Medulla oblongata (tissue), 1 donor: ENCODE data around the gene MLLT1.
A peak's percentile ranks its signal among the peaks of the same experiment; 100 is the strongest.

Experiments used
- DNase-seq: peaks from one replicate; pipeline ENCODE4 v3.0.0-alpha.2; 2015; ENCODE audit errors: extremely low spot score

Gene MLLT1

GRCh38 chr19:6258812-6259311, 20.9 kb downstream of the MLLT1 start:
- DNase-seq, result no peak

GRCh38 chr19:6253954-6254733, 25.6 kb downstream of the MLLT1 start:
- DNase-seq, result no peak

GRCh38 chr19:6252066-6252465, 27.7 kb downstream of the MLLT1 start:
- DNase-seq, result no peak

GRCh38 chr19:6250909-6251308, 28.9 kb downstream of the MLLT1 start:
- no peak for DNase-seq

- DNase-seq, result no peak
Measured at GRCh38 chr19:6250024-6250615, 29.7 kb downstream of the MLLT1 start.

GRCh38 chr19:6249296-6249695, 30.5 kb downstream of the MLLT1 start:
- DNase-seq, result peak; percentile 82

- DNase-seq, result no peak
Measured at GRCh38 chr19:6248844-6249243, 30.9 kb downstream of the MLLT1 start.

- no peak for DNase-seq
Measured at GRCh38 chr19:6248341-6248740, 31.4 kb downstream of the MLLT1 start.

GRCh38 chr19:6247007-6247288, 32.8 kb downstream of the MLLT1 start:
- DNase-seq, result no peak

- no peak for DNase-seq
Measured at GRCh38 chr19:6246174-6247006, 33.4 kb downstream of the MLLT1 start.

GRCh38 chr19:6242677-6243076, 37.1 kb downstream of the MLLT1 start:
- DNase-seq, result no peak

- peak; percentile 97 for DNase-seq
Measured at GRCh38 chr19:6241680-6242377, 37.9 kb downstream of the MLLT1 start.

- DNase-seq, result no peak
Measured at GRCh38 chr19:6241056-6241455, 38.7 kb downstream of the MLLT1 start.

- no peak for DNase-seq
Measured at GRCh38 chr19:6239871-6240676, 39.7 kb downstream of the MLLT1 start.

GRCh38 chr19:6239401-6239844, 40.4 kb downstream of the MLLT1 start:
- DNase-seq, result no peak

- DNase-seq, result no peak
Measured at GRCh38 chr19:6238643-6239281, 41.0 kb downstream of the MLLT1 start.

GRCh38 chr19:6238256-6238642, 41.5 kb downstream of the MLLT1 start:
- DNase-seq, result no peak

GRCh38 chr19:6236310-6237291, 43.2 kb downstream of the MLLT1 start:
- no peak for DNase-seq
